Neural cell (in vitro differentiated cells): Measurements from ENCODE around the gene FREM2. TPM values are rescaled to one million over a fixed set of nuclear protein-coding genes. Genes with fewer than 3 reads are reported as not detected.

ENCODE experiments used
- H2AFZ ChIP-seq: fragments of 200-600, 300-800 bp; sonication (generic), shearing (Covaris generic); 2 replicates; pipeline ENCODE4 v1.6.0; 2014; ENCODE audit warnings: low read depth, mild to moderate bottlenecking, antibody characterized with exemption, low read length, moderate library complexity
- H3F3A ChIP-seq: fragments of 200-600 bp; shearing (Covaris generic); 2 replicates; pipeline ENCODE4 v1.6.1; 2016; ENCODE audit warnings: mild to moderate bottlenecking, moderate library complexity, mixed read lengths, antibody characterized with exemption, low read length; ENCODE audit not compliant: insufficient read depth, poor library complexity, severe bottlenecking
- H3K27ac ChIP-seq: fragments of 200-600, 300-800 bp; sonication (generic), shearing (Covaris generic); 2 replicates; pipeline ENCODE4 v1.5.1; 2014; ENCODE audit warnings: mild to moderate bottlenecking, low read length, moderate library complexity
- H3K27me3 ChIP-seq: fragments of 300-800, 200-600 bp; sonication (generic), shearing (Covaris generic); 2 replicates; pipeline ENCODE4 v1.6.0; 2014; ENCODE audit warnings: mild to moderate bottlenecking, low read depth, low read length, moderate library complexity; ENCODE audit not compliant: insufficient read depth
- H3K36me3 ChIP-seq: fragments of 300-800, 200-600 bp; sonication (generic), shearing (Covaris generic); 2 replicates; pipeline ENCODE4 v1.5.1; 2014; ENCODE audit warnings: mild to moderate bottlenecking, antibody characterized with exemption, low read length, moderate library complexity; ENCODE audit not compliant: insufficient read depth
- H3K4me2 ChIP-seq: fragments of 300-800, 200-600 bp; sonication (generic), shearing (Covaris generic); 2 replicates; pipeline ENCODE4 v1.6.0; 2014; ENCODE audit warnings: mild to moderate bottlenecking, low read length
- H3K4me3 ChIP-seq: fragments of 300-800, 200-600 bp; sonication (generic), shearing (Covaris generic); 2 replicates; pipeline ENCODE4 v1.5.1; 2014; ENCODE audit warnings: mild to moderate bottlenecking, low read length, moderate library complexity
- H3K79me2 ChIP-seq: fragments of 200-600 bp; shearing (Covaris generic); replicated peaks from 2 replicates; pipeline ENCODE4 v1.6.0; 2014; ENCODE audit warnings: mild to moderate bottlenecking, low read length, moderate library complexity; ENCODE audit not compliant: insufficient read depth
- H3K9ac ChIP-seq: fragments of 300-800, 200-600 bp; sonication (generic), shearing (Covaris generic); 2 replicates; pipeline ENCODE4 v1.6.1; 2016; ENCODE audit warnings: mild to moderate bottlenecking, low read length, mixed read lengths
- H3K9me2 ChIP-seq: fragments of 200-600 bp; shearing (Covaris generic); 2 replicates; pipeline ENCODE4 v1.6.1; 2016; ENCODE audit warnings: mild to moderate bottlenecking, low read length, mixed read lengths; ENCODE audit not compliant: insufficient read depth
- H3K9me3 ChIP-seq: fragments of 200-600, 300-800 bp; sonication (generic), shearing (Covaris generic); 2 replicates; pipeline ENCODE4 v1.6.1; 2016; ENCODE audit warnings: mild to moderate bottlenecking, mixed run types, low read length, moderate library complexity, mixed read lengths
- H4K20me1 ChIP-seq: fragments of 200-600 bp; shearing (Covaris generic); 2 replicates; pipeline ENCODE4 v1.6.1; 2016; ENCODE audit warnings: mild to moderate bottlenecking, mixed run types; ENCODE audit not compliant: insufficient read depth
- EP300 ChIP-seq: fragments of 450-650 bp; conservative IDR thresholded peaks from 2 replicates; pipeline ENCODE4 v1.6.1; 2014; ENCODE audit warnings: antibody characterized with exemption, mild to moderate bottlenecking, moderate library complexity; ENCODE audit not compliant: poor library complexity, severe bottlenecking
- EZH2 ChIP-seq: fragments of 200-600, 300-800 bp; shearing (Covaris generic), sonication (generic); IDR thresholded peaks from 2 replicates; pipeline ENCODE4 v1.6.1; 2014; ENCODE audit warnings: antibody characterized with exemption, low read length, borderline replicate concordance, mild to moderate bottlenecking; ENCODE audit not compliant: insufficient read depth, poor library complexity, severe bottlenecking
- MXI1 ChIP-seq: fragments of 450-650 bp; conservative IDR thresholded peaks from 2 replicates; pipeline ENCODE4 v1.6.1; 2014; ENCODE audit warnings: antibody characterized with exemption, mild to moderate bottlenecking; ENCODE audit not compliant: poor library complexity, severe bottlenecking
- POLR2AphosphoS5 ChIP-seq: IDR thresholded peaks from 2 replicates; pipeline ENCODE4 v1.6.1; 2012
- RAD21 ChIP-seq: fragments of 450-650 bp; conservative IDR thresholded peaks from 2 replicates; pipeline ENCODE4 v1.6.1; 2014; ENCODE audit warnings: antibody characterized with exemption, mild to moderate bottlenecking, moderate library complexity
- SMC3 ChIP-seq: fragments of 450-650 bp; conservative IDR thresholded peaks from 2 replicates; pipeline ENCODE4 v1.6.1; 2014; ENCODE audit warnings: antibody characterized with exemption, mild to moderate bottlenecking, moderate library complexity; ENCODE audit not compliant: poor library complexity
- TAF1 ChIP-seq: IDR thresholded peaks from 2 replicates; pipeline ENCODE4 v1.6.1; 2012; ENCODE audit warnings: low read depth
- polyA plus RNA-seq: library from polyadenylated mRNA; depleted of rRNA; stranded (reverse); fragments of >200 nt; gene quantifications from 2 replicates; pipeline ENCODE4 v1.2.3, GENCODE V29; 2014
- TF ChIP-seq, protein P1 (sequence below): fragments of 450-650 bp; IDR thresholded peaks from 2 replicates; pipeline ENCODE4 v1.5.1; 2014; ENCODE audit warnings: antibody characterized with exemption, mild to moderate bottlenecking, moderate library complexity; ENCODE audit not compliant: poor library complexity, severe bottlenecking
- TF ChIP-seq, protein P2 (sequence below): IDR thresholded peaks from 2 replicates; pipeline ENCODE4 v1.6.1; 2012; ENCODE audit warnings: borderline replicate concordance

FREM2 gene
- polyA plus RNA-seq, 1 donor from 2014 or later: 0.19 TPM

DNA sequence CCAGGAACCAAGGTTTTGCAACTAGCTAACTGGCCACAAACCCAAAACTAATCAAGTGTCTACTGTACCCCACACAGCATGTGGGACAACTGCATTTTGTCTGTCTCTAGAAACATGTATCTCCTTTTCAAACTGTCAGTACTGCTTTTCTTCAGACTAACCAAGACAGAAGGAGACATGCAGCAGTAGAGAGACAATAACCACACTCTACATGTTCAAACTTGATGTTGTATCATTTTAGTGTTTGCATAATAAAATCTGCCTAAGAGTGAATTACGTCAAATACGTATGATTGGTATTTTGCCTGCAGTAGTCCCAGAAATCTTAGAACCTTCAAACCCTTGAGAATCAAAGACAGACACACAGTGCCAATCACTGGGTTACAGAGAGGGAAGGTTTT is 22.0 kb upstream of the FREM2 start:
- Histone ChIP-seq H3K27ac (no peak overlapping the region), H3K9me2 (no peaks in the 10 kb centered on the region), H3F3A (no peaks in the 10 kb centered on the region), H3K79me2 (no peaks in the 10 kb centered on the region), H3K4me2 (no peak overlapping the region), H3K9me3 (no peaks in the 10 kb centered on the region), H2AFZ (no peak overlapping the region), H3K4me3 (no peak overlapping the region), H4K20me1 (no peaks in the 10 kb centered on the region), H3K36me3 (no peaks in the 10 kb centered on the region), H3K9ac (no peak overlapping the region), H3K27me3 (no peaks in the 10 kb centered on the region)
- TF ChIP-seq EP300: no peak
- TF ChIP-seq TAF1: no peak
- TF ChIP-seq, protein P1, sequence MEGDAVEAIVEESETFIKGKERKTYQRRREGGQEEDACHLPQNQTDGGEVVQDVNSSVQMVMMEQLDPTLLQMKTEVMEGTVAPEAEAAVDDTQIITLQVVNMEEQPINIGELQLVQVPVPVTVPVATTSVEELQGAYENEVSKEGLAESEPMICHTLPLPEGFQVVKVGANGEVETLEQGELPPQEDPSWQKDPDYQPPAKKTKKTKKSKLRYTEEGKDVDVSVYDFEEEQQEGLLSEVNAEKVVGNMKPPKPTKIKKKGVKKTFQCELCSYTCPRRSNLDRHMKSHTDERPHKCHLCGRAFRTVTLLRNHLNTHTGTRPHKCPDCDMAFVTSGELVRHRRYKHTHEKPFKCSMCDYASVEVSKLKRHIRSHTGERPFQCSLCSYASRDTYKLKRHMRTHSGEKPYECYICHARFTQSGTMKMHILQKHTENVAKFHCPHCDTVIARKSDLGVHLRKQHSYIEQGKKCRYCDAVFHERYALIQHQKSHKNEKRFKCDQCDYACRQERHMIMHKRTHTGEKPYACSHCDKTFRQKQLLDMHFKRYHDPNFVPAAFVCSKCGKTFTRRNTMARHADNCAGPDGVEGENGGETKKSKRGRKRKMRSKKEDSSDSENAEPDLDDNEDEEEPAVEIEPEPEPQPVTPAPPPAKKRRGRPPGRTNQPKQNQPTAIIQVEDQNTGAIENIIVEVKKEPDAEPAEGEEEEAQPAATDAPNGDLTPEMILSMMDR: no peak
- no peak for TF ChIP-seq POLR2AphosphoS5
- no peak for TF ChIP-seq EZH2
- TF ChIP-seq, protein P2, sequence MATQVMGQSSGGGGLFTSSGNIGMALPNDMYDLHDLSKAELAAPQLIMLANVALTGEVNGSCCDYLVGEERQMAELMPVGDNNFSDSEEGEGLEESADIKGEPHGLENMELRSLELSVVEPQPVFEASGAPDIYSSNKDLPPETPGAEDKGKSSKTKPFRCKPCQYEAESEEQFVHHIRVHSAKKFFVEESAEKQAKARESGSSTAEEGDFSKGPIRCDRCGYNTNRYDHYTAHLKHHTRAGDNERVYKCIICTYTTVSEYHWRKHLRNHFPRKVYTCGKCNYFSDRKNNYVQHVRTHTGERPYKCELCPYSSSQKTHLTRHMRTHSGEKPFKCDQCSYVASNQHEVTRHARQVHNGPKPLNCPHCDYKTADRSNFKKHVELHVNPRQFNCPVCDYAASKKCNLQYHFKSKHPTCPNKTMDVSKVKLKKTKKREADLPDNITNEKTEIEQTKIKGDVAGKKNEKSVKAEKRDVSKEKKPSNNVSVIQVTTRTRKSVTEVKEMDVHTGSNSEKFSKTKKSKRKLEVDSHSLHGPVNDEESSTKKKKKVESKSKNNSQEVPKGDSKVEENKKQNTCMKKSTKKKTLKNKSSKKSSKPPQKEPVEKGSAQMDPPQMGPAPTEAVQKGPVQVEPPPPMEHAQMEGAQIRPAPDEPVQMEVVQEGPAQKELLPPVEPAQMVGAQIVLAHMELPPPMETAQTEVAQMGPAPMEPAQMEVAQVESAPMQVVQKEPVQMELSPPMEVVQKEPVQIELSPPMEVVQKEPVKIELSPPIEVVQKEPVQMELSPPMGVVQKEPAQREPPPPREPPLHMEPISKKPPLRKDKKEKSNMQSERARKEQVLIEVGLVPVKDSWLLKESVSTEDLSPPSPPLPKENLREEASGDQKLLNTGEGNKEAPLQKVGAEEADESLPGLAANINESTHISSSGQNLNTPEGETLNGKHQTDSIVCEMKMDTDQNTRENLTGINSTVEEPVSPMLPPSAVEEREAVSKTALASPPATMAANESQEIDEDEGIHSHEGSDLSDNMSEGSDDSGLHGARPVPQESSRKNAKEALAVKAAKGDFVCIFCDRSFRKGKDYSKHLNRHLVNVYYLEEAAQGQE: no peak
- TF ChIP-seq SMC3: no peak
- TF ChIP-seq RAD21: no peak
- TF ChIP-seq MXI1: no peak

DNA sequence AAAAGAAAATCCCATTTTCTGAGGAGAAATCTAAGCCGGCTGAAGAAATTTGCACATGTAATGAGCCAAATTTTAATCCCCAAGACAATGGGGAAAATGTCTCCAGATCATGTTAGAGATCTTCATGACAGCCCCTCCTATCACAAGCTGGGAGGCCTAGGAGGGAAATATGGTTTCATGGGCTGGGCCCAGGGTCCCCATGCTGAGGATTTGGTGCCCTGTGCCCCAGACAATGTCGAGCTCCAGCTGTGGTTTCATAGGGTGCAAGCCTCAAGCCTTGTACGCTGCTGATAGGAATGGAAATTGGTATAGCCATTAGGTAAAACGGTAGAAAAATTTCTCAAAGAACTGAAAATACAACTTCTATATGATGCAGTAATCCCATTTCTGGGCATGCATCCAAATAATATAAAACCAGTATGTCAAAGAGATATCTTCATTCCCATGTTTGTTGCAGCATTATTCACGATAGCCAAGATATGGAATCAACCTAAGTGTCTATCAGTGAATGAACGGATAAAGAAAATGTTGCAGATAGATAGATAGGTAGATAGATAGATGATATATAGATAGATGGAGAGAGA is 19.3 kb upstream of the FREM2 start:
- Histone ChIP-seq H4K20me1 (no peaks in the 10 kb centered on the region), H3K36me3 (no peaks in the 10 kb centered on the region), H3K9ac (no peak overlapping the region), H3F3A (no peaks in the 10 kb centered on the region), H3K4me2 (no peak overlapping the region), H3K9me2 (no peaks in the 10 kb centered on the region), H3K79me2 (no peaks in the 10 kb centered on the region), H3K9me3 (no peaks in the 10 kb centered on the region), H2AFZ (no peak overlapping the region), H3K27ac (no peak overlapping the region), H3K4me3 (no peak overlapping the region), H3K27me3 (no peaks in the 10 kb centered on the region)
- TF ChIP-seq MXI1 (no peak), RAD21 (no peak)
